ENCODE results near the gene CDH8.

GRCh38 chr16:61653544-61653943 is 382.7 kb downstream of the CDH8 start:
- TF ChIP-seq POLR2A (IDR thresholded peaks at IDR 0.05; ENCODE audit: low read depth, low read length): no peak
- TF ChIP-seq POLR2AphosphoS5 (IDR thresholded peaks at IDR 0.05; ENCODE audit: low read depth, low read length): no peak
